Neural progenitor cell (in vitro differentiated cells): ENCODE results near the gene CDK8.

ENCODE experiments used
- CTCF ChIP-seq: fragments of 200-600 bp; sonication (generic); IDR thresholded peaks from 2 replicates; pipeline ENCODE4 v1.5.1; 2017; ENCODE audit warnings: antibody characterized with exemption, mild to moderate bottlenecking
- EZH2 ChIP-seq: fragments of 200-600 bp; sonication (generic); IDR thresholded peaks from 2 replicates; pipeline ENCODE4 v1.6.1; 2017; ENCODE audit warnings: antibody characterized with exemption, mild to moderate bottlenecking, moderate library complexity
- EZH2phosphoT487 ChIP-seq: fragments of 200-600 bp; sonication (generic); IDR thresholded peaks from 2 replicates; pipeline ENCODE4 v1.6.1; 2017; ENCODE audit warnings: antibody characterized with exemption

GRCh38 chr13:26425443-26426358 lies 171.8 kb downstream of the CDK8 start:
- TF ChIP-seq EZH2 (no peak), CTCF (no peak), EZH2phosphoT487 (no peak)
